Measurements from ENCODE around the gene AGAP1.

Gene AGAP1

GRCh38 chr2:235833971-235834620 is 340.3 kb downstream of the AGAP1 start:
- H3K4me3 ChIP-seq (ENCODE audit: low read depth in 1 of 2, low read length in 2 of 2), result no peak overlapping the region
- no peaks in the 10 kb centered on the region for H3K4me1 ChIP-seq (ENCODE audit: control insufficient read depth in 1 of 2, insufficient read depth in 2 of 2, low read length in 2 of 2)
- H3K27me3 ChIP-seq (ENCODE audit: control insufficient read depth in 1 of 2, insufficient read depth in 2 of 2, low read length in 2 of 2), result no peaks in the 10 kb centered on the region
- H3K27ac ChIP-seq (ENCODE audit: low read depth, low read length), result no peak overlapping the region
- H3K36me3 ChIP-seq (ENCODE audit: control insufficient read depth in 1 of 2, insufficient read depth in 2 of 2, low read length in 2 of 2), result peaks cover 0 to 10% of the 10 kb centered on the region in 2 donors
- no peak overlapping the region for H3K9ac ChIP-seq (ENCODE audit: low read depth in 1 of 2, low read length in 2 of 2)
- H3K9me3 ChIP-seq (ENCODE audit: control insufficient read depth in 1 of 2, low read length in 2 of 2), result no peaks in the 10 kb centered on the region

- Histone ChIP-seq H3K9ac (ENCODE audit: low read depth in 1 of 2, low read length in 2 of 2) (no peak overlapping the region), H3K4me1 (ENCODE audit: control insufficient read depth in 1 of 2, insufficient read depth in 2 of 2, low read length in 2 of 2) (no peaks in the 10 kb centered on the region), H3K27ac (ENCODE audit: low read depth, low read length) (no peak overlapping the region), H3K9me3 (ENCODE audit: control insufficient read depth in 1 of 2, low read length in 2 of 2) (no peaks in the 10 kb centered on the region), H3K36me3 (ENCODE audit: control insufficient read depth in 1 of 2, insufficient read depth in 2 of 2, low read length in 2 of 2) (peaks cover 0 to 8% of the 10 kb centered on the region in 2 donors), H3K4me3 (ENCODE audit: low read depth in 1 of 2, low read length in 2 of 2) (no peak overlapping the region), H3K27me3 (ENCODE audit: control insufficient read depth in 1 of 2, insufficient read depth in 2 of 2, low read length in 2 of 2) (no peaks in the 10 kb centered on the region)
Observed at GRCh38 chr2:235834781-235835180, 340.9 kb downstream of the AGAP1 start.

- Histone ChIP-seq H3K27ac (ENCODE audit: low read depth, low read length) (no peak overlapping the region), H3K4me1 (ENCODE audit: control insufficient read depth in 1 of 2, insufficient read depth in 2 of 2, low read length in 2 of 2) (no peaks in the 10 kb centered on the region), H3K9ac (ENCODE audit: low read depth in 1 of 2, low read length in 2 of 2) (no peak overlapping the region), H3K27me3 (ENCODE audit: control insufficient read depth in 1 of 2, insufficient read depth in 2 of 2, low read length in 2 of 2) (no peaks in the 10 kb centered on the region), H3K36me3 (ENCODE audit: control insufficient read depth in 1 of 2, insufficient read depth in 2 of 2, low read length in 2 of 2) (peaks cover 0 to 3% of the 10 kb centered on the region in 2 donors), H3K9me3 (ENCODE audit: control insufficient read depth in 1 of 2, low read length in 2 of 2) (no peaks in the 10 kb centered on the region), H3K4me3 (ENCODE audit: low read depth in 1 of 2, low read length in 2 of 2) (no peak overlapping the region)
Observed at GRCh38 chr2:235835810-235836209, 342.0 kb downstream of the AGAP1 start.

GRCh38 chr2:235836491-235836911 is 342.7 kb downstream of the AGAP1 start:
- Histone ChIP-seq H3K36me3 (ENCODE audit: control insufficient read depth in 1 of 2, insufficient read depth in 2 of 2, low read length in 2 of 2) (peaks cover 0 to 3% of the 10 kb centered on the region in 2 donors), H3K9me3 (ENCODE audit: control insufficient read depth in 1 of 2, low read length in 2 of 2) (no peaks in the 10 kb centered on the region), H3K27ac (ENCODE audit: low read depth, low read length) (no peak overlapping the region), H3K9ac (ENCODE audit: low read depth in 1 of 2, low read length in 2 of 2) (no peak overlapping the region), H3K4me1 (ENCODE audit: control insufficient read depth in 1 of 2, insufficient read depth in 2 of 2, low read length in 2 of 2) (no peaks in the 10 kb centered on the region), H3K27me3 (ENCODE audit: control insufficient read depth in 1 of 2, insufficient read depth in 2 of 2, low read length in 2 of 2) (no peaks in the 10 kb centered on the region), H3K4me3 (ENCODE audit: low read depth in 1 of 2, low read length in 2 of 2) (no peak overlapping the region)

GRCh38 chr2:235839226-235839625 is 345.4 kb downstream of the AGAP1 start:
- no peak overlapping the region for H3K27ac ChIP-seq (ENCODE audit: low read depth, low read length)
- no peak overlapping the region for H3K4me3 ChIP-seq (ENCODE audit: low read depth in 1 of 2, low read length in 2 of 2)
- no peaks in the 10 kb centered on the region for H3K36me3 ChIP-seq (ENCODE audit: control insufficient read depth in 1 of 2, insufficient read depth in 2 of 2, low read length in 2 of 2)
- no peaks in the 10 kb centered on the region for H3K9me3 ChIP-seq (ENCODE audit: control insufficient read depth in 1 of 2, low read length in 2 of 2)
- no peaks in the 10 kb centered on the region for H3K27me3 ChIP-seq (ENCODE audit: control insufficient read depth in 1 of 2, insufficient read depth in 2 of 2, low read length in 2 of 2)
- no peaks in the 10 kb centered on the region for H3K4me1 ChIP-seq (ENCODE audit: control insufficient read depth in 1 of 2, insufficient read depth in 2 of 2, low read length in 2 of 2)
- H3K9ac ChIP-seq (ENCODE audit: low read depth in 1 of 2, low read length in 2 of 2), result no peak overlapping the region

GRCh38 chr2:235839974-235840373 is 346.1 kb downstream of the AGAP1 start:
- H3K9ac ChIP-seq (ENCODE audit: low read depth in 1 of 2, low read length in 2 of 2), result no peak overlapping the region
- H3K27me3 ChIP-seq (ENCODE audit: control insufficient read depth in 1 of 2, insufficient read depth in 2 of 2, low read length in 2 of 2), result no peaks in the 10 kb centered on the region
- no peaks in the 10 kb centered on the region for H3K9me3 ChIP-seq (ENCODE audit: control insufficient read depth in 1 of 2, low read length in 2 of 2)
- H3K4me3 ChIP-seq (ENCODE audit: low read depth in 1 of 2, low read length in 2 of 2), result no peak overlapping the region
- no peaks in the 10 kb centered on the region for H3K4me1 ChIP-seq (ENCODE audit: control insufficient read depth in 1 of 2, insufficient read depth in 2 of 2, low read length in 2 of 2)
- H3K36me3 ChIP-seq (ENCODE audit: control insufficient read depth in 1 of 2, insufficient read depth in 2 of 2, low read length in 2 of 2), result peaks cover 0 to 4% of the 10 kb centered on the region in 2 donors
- no peak overlapping the region for H3K27ac ChIP-seq (ENCODE audit: low read depth, low read length)

GRCh38 chr2:235841863-235842262 is 348.0 kb downstream of the AGAP1 start:
- Histone ChIP-seq H3K9ac (ENCODE audit: low read depth in 1 of 2, low read length in 2 of 2) (no peak overlapping the region), H3K27me3 (ENCODE audit: control insufficient read depth in 1 of 2, insufficient read depth in 2 of 2, low read length in 2 of 2) (no peaks in the 10 kb centered on the region), H3K4me1 (ENCODE audit: control insufficient read depth in 1 of 2, insufficient read depth in 2 of 2, low read length in 2 of 2) (no peaks in the 10 kb centered on the region), H3K9me3 (ENCODE audit: control insufficient read depth in 1 of 2, low read length in 2 of 2) (no peaks in the 10 kb centered on the region), H3K27ac (ENCODE audit: low read depth, low read length) (no peak overlapping the region), H3K4me3 (ENCODE audit: low read depth in 1 of 2, low read length in 2 of 2) (no peak overlapping the region), H3K36me3 (ENCODE audit: control insufficient read depth in 1 of 2, insufficient read depth in 2 of 2, low read length in 2 of 2) (peaks cover 0 to 7% of the 10 kb centered on the region in 2 donors)

- H3K36me3 ChIP-seq (ENCODE audit: control insufficient read depth in 1 of 2, insufficient read depth in 2 of 2, low read length in 2 of 2), result peaks cover 0 to 7% of the 10 kb centered on the region in 2 donors
- H3K4me3 ChIP-seq (ENCODE audit: low read depth in 1 of 2, low read length in 2 of 2), result no peak overlapping the region
- no peaks in the 10 kb centered on the region for H3K27me3 ChIP-seq (ENCODE audit: control insufficient read depth in 1 of 2, insufficient read depth in 2 of 2, low read length in 2 of 2)
- H3K4me1 ChIP-seq (ENCODE audit: control insufficient read depth in 1 of 2, insufficient read depth in 2 of 2, low read length in 2 of 2), result no peaks in the 10 kb centered on the region
- H3K9me3 ChIP-seq (ENCODE audit: control insufficient read depth in 1 of 2, low read length in 2 of 2), result no peaks in the 10 kb centered on the region
- no peak overlapping the region for H3K27ac ChIP-seq (ENCODE audit: low read depth, low read length)
- H3K9ac ChIP-seq (ENCODE audit: low read depth in 1 of 2, low read length in 2 of 2), result no peak overlapping the region
Observed at GRCh38 chr2:235842941-235843340, 349.1 kb downstream of the AGAP1 start.

- Histone ChIP-seq H3K27me3 (ENCODE audit: control insufficient read depth in 1 of 2, insufficient read depth in 2 of 2, low read length in 2 of 2) (no peaks in the 10 kb centered on the region), H3K4me1 (ENCODE audit: control insufficient read depth in 1 of 2, insufficient read depth in 2 of 2, low read length in 2 of 2) (no peaks in the 10 kb centered on the region), H3K9me3 (ENCODE audit: control insufficient read depth in 1 of 2, low read length in 2 of 2) (no peaks in the 10 kb centered on the region), H3K27ac (ENCODE audit: low read depth, low read length) (no peak overlapping the region), H3K4me3 (ENCODE audit: low read depth in 1 of 2, low read length in 2 of 2) (no peak overlapping the region), H3K36me3 (ENCODE audit: control insufficient read depth in 1 of 2, insufficient read depth in 2 of 2, low read length in 2 of 2) (peaks cover 0 to 7% of the 10 kb centered on the region in 2 donors), H3K9ac (ENCODE audit: low read depth in 1 of 2, low read length in 2 of 2) (no peak overlapping the region)
Observed at GRCh38 chr2:235843591-235844395, 349.9 kb downstream of the AGAP1 start.

- Histone ChIP-seq H3K4me1 (ENCODE audit: control insufficient read depth in 1 of 2, insufficient read depth in 2 of 2, low read length in 2 of 2) (no peaks in the 10 kb centered on the region), H3K27me3 (ENCODE audit: control insufficient read depth in 1 of 2, insufficient read depth in 2 of 2, low read length in 2 of 2) (no peaks in the 10 kb centered on the region), H3K27ac (ENCODE audit: low read depth, low read length) (no peak overlapping the region), H3K36me3 (ENCODE audit: control insufficient read depth in 1 of 2, insufficient read depth in 2 of 2, low read length in 2 of 2) (peaks cover 2 to 7% of the 10 kb centered on the region in 2 donors), H3K9ac (ENCODE audit: low read depth in 1 of 2, low read length in 2 of 2) (no peak overlapping the region), H3K9me3 (ENCODE audit: control insufficient read depth in 1 of 2, low read length in 2 of 2) (no peaks in the 10 kb centered on the region), H3K4me3 (ENCODE audit: low read depth in 1 of 2, low read length in 2 of 2) (no peak overlapping the region)
Observed at GRCh38 chr2:235844561-235844960, 350.7 kb downstream of the AGAP1 start.

Data from duodenal mucosa (tissue), 2 donors.